ENCODE data around the gene FXYD2. TPM values are rescaled to one million over a fixed set of nuclear protein-coding genes. Genes with fewer than 3 reads are reported as not detected.

Gene FXYD2
- total and polyA plus RNA-seq, 2 of the 8 experiments (the other 6 are each of a cell fraction or from before 2014, with no cell fraction given) = 0.89 to 1.1 TPM

- no peak overlapping the region for H2BK5ac ChIP-seq (ENCODE audit: low read depth, low read length)
Observed at GRCh38 chr11:117820516-117820915, 4.0 kb downstream of the FXYD2 start.

More at GRCh38 chr11:117820516-117820915, 4.0 kb downstream of the FXYD2 start:
- Histone ChIP-seq H4K8ac (ENCODE audit: extremely low read depth, insufficient read depth, low read length) (no peak overlapping the region), H4K20me1 (replicated peaks in 1 of 2; ENCODE audit: control insufficient read depth in 1 of 2, insufficient read depth in 2 of 2, low read length in 2 of 2) (no peaks in the 10 kb centered on the region), H3K9me3 (ENCODE audit: insufficient read depth in 2 of 2, low read depth in 1 of 2, low read length in 1 of 2) (no peaks in the 10 kb centered on the region), H3K9ac (replicated peaks in 1 of 4; ENCODE audit: extremely low read depth in 1 of 4, low read depth in 3 of 4, low read length in 3 of 4) (no peak overlapping the region), H3K79me1 (ENCODE audit: low read depth, low read length) (no peaks in the 10 kb centered on the region), H3K23me2 (ENCODE audit: low read depth, low read length) (no peaks in the 10 kb centered on the region; the same call in 1 of the 2 replicates), H3K79me2 (ENCODE audit: control insufficient read depth in 1 of 2, insufficient read depth in 2 of 2, low read length in 2 of 2) (no peaks in the 10 kb centered on the region), H2AFZ (ENCODE audit: low read length) (no peak overlapping the region), H3K4me1 (replicated peaks in 1 of 4; ENCODE audit: control insufficient read depth in 3 of 4, insufficient read depth in 4 of 4, low read length in 3 of 4) (peaks cover 0 to 46% (median 27%) of the 10 kb centered on the region in 4 experiments; a peak in 6 of 7 replicates), H3K56ac (replicated peaks; ENCODE audit: insufficient read length, low read depth, low read length) (no peak overlapping the region), H3K14ac (ENCODE audit: insufficient read length) (no peak overlapping the region), H3K27me3 (replicated peaks in 1 of 4; ENCODE audit: control insufficient read depth in 3 of 4, extremely low read depth in 1 of 4, insufficient read depth in 3 of 4, low read length in 3 of 4) (no peaks in the 10 kb centered on the region; a peak in 1 of 7 replicates), H2AK5ac (ENCODE audit: low read depth, low read length) (no peak overlapping the region), H3K23ac (ENCODE audit: insufficient read length) (no peak overlapping the region), H3K18ac (ENCODE audit: extremely low read depth, low read length) (no peak overlapping the region), H3K27ac (ENCODE audit: low read depth, low read length) (no peak overlapping the region), H3K36me3 (ENCODE audit: control insufficient read depth in 2 of 4, insufficient read depth in 4 of 4, low read length in 3 of 4) (no peaks in the 10 kb centered on the region), H3K4me3 (ENCODE audit: extremely low read depth in 1 of 4, insufficient read depth in 2 of 4, low read depth in 3 of 4, low read length in 4 of 4) (peak overlapping the region in 1 of 4 experiments; percentile 19; a peak in 1 of 8 replicates), H4K91ac (replicated peaks; ENCODE audit: insufficient read length, low read length) (no peak overlapping the region), H2BK15ac (ENCODE audit: low read length) (no peak overlapping the region), H3K4ac (replicated peaks; ENCODE audit: insufficient read length, low read depth, low read length) (no peak overlapping the region), H3K4me2 (ENCODE audit: insufficient read depth in 1 of 2, low read depth in 2 of 2, low read length in 2 of 2) (peak overlapping the region in 1 of 2 experiments; percentile 32; a peak in 1 of 4 replicates), H2BK120ac (replicated peaks; ENCODE audit: low read depth, low read length) (no peak overlapping the region), H2BK12ac (ENCODE audit: low read depth, low read length) (peak overlapping the region; percentile 68; the same call in 1 of the 2 replicates), H2BK20ac (ENCODE audit: low read length) (no peak overlapping the region), H4K5ac (ENCODE audit: insufficient read length, low read depth, low read length) (peak overlapping the region; percentile 16)
- ChIA-PET CTCF (ENCODE audit: partially characterized antibody) (interaction anchor here (0.6 to 9.7 kb wide), 24 partner anchors 10 to 398 kb away, joined by 3 to 163 read pairs (median 5); no protein-coding TSS in a partner anchor), POLR2A (ENCODE audit: partially characterized antibody) (no interaction called here)
- WGBS, 2 experiments (ENCODE audit: extremely low coverage in 1 of 2, insufficient coverage in 1 of 2, insufficient read length in 1 of 2, insufficient replicate concordance in 2 of 2, low coverage in 1 of 2, low lambda C conversion rate in 2 of 2, missing lambda C conversion rate in 1 of 2) = 69% methylated on average over 6 of the region's 10 CpGs; no CpG with 5 or more reads in 1 of the 2 experiments
- FAIRE-seq (no peak), DNase-seq (ENCODE audit: low read depth in 1 of 2, low spot score in 2 of 2) (no peak)
- TF ChIP-seq TEAD4 (IDR thresholded peaks at IDR 0.05; ENCODE audit: low read depth, low read length) (peak; percentile 27; the same call in 1 of the 2 replicates), SRF (IDR thresholded peaks at IDR 0.05; ENCODE audit: low read depth, low read length) (no peak)
